ENCODE results near the gene NFATC1.

DNA sequence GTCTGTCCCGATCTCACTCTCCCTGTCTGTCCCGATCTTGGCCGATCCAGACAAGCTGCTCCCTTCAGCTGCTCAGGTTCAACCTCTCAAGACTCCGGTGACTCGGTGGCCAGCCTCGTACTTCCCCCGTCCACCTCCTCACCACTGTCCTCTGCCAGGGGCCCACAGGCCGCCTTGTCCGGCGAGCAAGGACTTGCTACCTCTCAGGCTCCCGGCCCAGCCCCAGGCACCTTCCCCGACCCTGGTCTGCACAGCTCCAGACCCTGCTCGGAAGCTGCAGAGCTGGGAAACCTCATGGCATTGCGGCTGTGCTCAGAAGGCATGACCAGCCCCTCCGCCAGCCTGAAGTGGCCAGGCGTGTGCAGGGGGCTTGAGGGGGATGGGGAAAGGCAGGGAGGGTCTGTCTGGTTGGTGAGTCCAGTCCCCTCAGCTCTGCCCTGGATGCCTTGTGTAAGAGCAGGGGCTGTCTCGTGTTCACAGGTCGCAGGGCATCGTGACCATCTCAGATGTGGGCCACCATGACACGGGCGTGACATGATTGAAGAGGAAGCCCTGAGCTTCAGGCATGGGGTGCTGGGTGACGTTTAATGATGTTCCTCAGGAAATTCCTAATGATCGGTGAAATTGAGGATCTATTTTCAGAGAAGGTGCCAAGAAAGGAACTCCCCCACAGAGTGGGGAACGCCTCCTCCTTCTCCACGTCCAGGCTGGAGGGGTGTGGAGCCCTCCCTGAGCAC is 162.6 kb downstream of the NFATC1 start:
- TF ChIP-seq CTCF (IDR thresholded peaks at IDR 0.05) (no peak), POLR2A (IDR thresholded peaks at IDR 0.05) (no peak)
